ENCODE measurements around the gene SOCS1. TPM values are rescaled to one million over a fixed set of nuclear protein-coding genes. Genes with fewer than 3 reads are reported as not detected.

Gene SOCS1
- total and polyA plus RNA-seq, 2 experiments from 2014 or later, result 1.4 to 2.3 TPM

DNA sequence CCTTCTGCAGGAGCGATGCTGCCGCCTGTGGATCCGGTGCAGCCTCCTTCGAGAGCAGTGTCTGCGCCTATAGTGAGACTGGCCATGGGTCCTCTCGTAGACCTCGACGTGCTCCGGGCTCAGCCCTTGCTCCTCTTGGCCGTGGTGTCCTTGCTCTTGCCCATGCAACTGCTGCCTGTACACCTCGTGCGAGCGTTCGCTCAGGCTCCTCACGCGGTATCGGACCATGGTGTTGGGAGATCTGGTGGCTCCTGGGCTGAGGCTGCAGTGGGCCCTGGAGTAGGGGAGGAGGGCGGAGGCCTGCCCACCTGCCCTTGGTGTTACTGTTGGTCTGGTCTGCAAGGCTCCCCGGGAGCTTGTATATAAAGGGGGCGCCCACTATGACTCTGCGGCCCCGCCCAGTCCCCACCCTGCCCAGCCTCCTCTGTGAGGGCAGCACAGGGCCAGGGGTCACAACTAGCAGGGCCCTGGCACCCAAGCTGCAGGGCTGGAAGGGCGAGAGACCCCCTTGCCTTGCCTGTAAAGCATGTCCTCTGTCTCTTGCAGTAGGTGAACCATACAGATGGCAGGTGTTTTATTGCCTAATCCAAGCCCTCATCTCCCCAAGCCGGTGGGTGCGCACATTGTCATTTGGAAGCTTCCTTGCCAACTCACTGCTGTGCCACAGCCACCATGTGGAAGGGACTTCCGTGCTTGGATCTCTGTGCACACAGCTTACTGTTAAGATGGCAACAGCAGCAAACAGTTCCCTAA, 20.3 kb upstream of the SOCS1 start, which contains the start of gene PRM2:
Gene PRM2 (minus strand): TSS at position 338 of the 753 bp plus-strand sequence. CDS start 110 bp downstream, at position 228.
- Histone ChIP-seq H3K4me3 (no peak within 1 kb of the TSS), H3K79me2 (ENCODE audit: insufficient read depth) (no peaks in the 10 kb centered on the region), H3K27me3 (replicated peaks; ENCODE audit: insufficient read depth) (no peaks in the 10 kb centered on the region), H3K27ac (no peak within 1 kb of the TSS), H3K9me2 (ENCODE audit: insufficient read depth) (no peaks in the 10 kb centered on the region), H3K9me3 (ENCODE audit: low read depth) (no peaks in the 10 kb centered on the region), H3F3A (ENCODE audit: insufficient read depth) (no peaks in the 10 kb centered on the region), H3K36me3 (ENCODE audit: low read depth) (no peaks in the 10 kb centered on the region), H2AFZ (no peak within 1 kb of the TSS), H3K4me1 (ENCODE audit: insufficient read depth) (no peaks in the 10 kb centered on the region), H4K20me1 (ENCODE audit: insufficient read depth) (no peaks in the 10 kb centered on the region), H3K4me2 (ENCODE audit: unreplicated experiment) (no peak within 1 kb of the TSS), H3K9ac (no peak within 1 kb of the TSS)
- DNase-seq, result no peak
- in situ Hi-C loops (cut with MboI), result no loop called here
- 83 to 87% methylated on average over 23 to 26 of the region's 26 CpGs for WGBS, 2 experiments (ENCODE audit: low coverage in 1 of 2, low lambda C conversion rate in 2 of 2, missing lambda C conversion rate in 2 of 2)
- TF ChIP-seq EZH2phosphoT487 (IDR thresholded peaks at IDR 0.05; ENCODE audit: insufficient read depth, low read depth) (no peak), EZH2 (IDR thresholded peaks at IDR 0.05; ENCODE audit: insufficient read depth, poor library complexity, severe bottlenecking) (no peak)

DNA sequence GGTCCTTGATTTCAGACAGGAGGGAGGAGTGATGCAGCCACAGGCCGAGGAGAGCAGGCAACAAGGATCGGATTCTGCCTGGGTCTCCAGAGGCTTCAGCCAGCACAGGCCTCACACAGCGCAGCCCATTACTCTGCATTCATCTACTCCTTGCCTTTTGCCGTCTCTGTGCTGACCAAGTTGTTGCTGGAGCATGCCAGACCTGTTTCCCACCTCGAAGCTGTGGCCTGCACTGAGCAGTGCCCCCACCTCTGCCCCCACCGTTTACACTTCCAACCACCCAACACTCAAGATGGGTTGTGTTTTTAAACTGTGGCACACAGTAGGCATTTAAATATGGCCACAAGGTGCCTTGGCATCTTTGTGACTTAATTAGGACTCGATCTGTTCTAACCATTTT, 19.0 kb upstream of the SOCS1 start:
- in situ Hi-C loops (cut with MboI), result no loop called here
- H2AFZ ChIP-seq, result no peak overlapping the region
- TF ChIP-seq EZH2phosphoT487 (IDR thresholded peaks at IDR 0.05; ENCODE audit: insufficient read depth, low read depth), result no peak
- no peak for DNase-seq
- H3K9me3 ChIP-seq (ENCODE audit: low read depth), result no peaks in the 10 kb centered on the region
- no peak overlapping the region for H3K27ac ChIP-seq
- no peaks in the 10 kb centered on the region for H3K4me1 ChIP-seq (ENCODE audit: insufficient read depth)
- 73 to 80% methylated on average over 7 of the region's 7 CpGs for WGBS, 2 experiments (ENCODE audit: low coverage in 1 of 2, low lambda C conversion rate in 2 of 2, missing lambda C conversion rate in 2 of 2)
- no peak overlapping the region for H3K4me3 ChIP-seq
- no peaks in the 10 kb centered on the region for H3K9me2 ChIP-seq (ENCODE audit: insufficient read depth)
- no peak overlapping the region for H3K4me2 ChIP-seq (ENCODE audit: unreplicated experiment)
- no peaks in the 10 kb centered on the region for H4K20me1 ChIP-seq (ENCODE audit: insufficient read depth)
- H3K36me3 ChIP-seq (ENCODE audit: low read depth), result no peaks in the 10 kb centered on the region
- H3K9ac ChIP-seq, result no peak overlapping the region
- no peaks in the 10 kb centered on the region for H3K79me2 ChIP-seq (ENCODE audit: insufficient read depth)
- H3F3A ChIP-seq (ENCODE audit: insufficient read depth), result no peaks in the 10 kb centered on the region
- no peaks in the 10 kb centered on the region for H3K27me3 ChIP-seq (replicated peaks; ENCODE audit: insufficient read depth)

DNA sequence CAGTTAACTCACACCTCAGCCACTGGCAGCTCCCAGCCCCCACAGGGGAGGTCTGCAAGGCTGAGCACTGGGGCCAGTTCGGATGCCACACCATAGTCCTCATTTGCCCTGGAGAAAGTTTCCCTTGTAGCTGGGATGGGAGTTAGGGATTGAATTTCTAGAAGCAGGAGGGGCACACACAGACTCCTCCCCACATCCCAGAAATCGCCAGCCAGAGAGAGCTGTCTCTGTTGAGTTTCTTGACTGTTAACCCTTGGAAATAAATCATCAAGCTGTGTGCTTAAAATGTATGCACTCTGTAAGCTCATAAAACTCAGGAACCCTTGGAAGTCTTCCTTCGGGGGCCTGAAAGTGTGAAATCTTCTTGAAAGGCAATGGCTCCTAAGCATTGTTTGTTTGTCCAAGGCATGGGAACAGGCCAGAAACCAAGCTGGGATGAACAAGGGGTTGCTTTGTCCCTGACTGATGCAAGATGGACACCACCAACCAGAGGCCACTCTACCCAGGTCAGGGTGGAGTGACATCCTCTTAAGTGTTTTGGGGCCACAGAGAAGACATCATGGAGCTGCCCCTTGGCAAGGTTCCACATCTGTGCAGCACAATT, 17.8 kb upstream of the SOCS1 start:
- in situ Hi-C loops (cut with MboI), result no loop called here
- Histone ChIP-seq H3K4me3 (no peak overlapping the region), H3K27me3 (replicated peaks; ENCODE audit: insufficient read depth) (no peaks in the 10 kb centered on the region), H3F3A (ENCODE audit: insufficient read depth) (no peaks in the 10 kb centered on the region), H2AFZ (no peak overlapping the region), H3K27ac (no peak overlapping the region), H3K9me3 (ENCODE audit: low read depth) (no peaks in the 10 kb centered on the region), H3K9me2 (ENCODE audit: insufficient read depth) (no peaks in the 10 kb centered on the region), H3K79me2 (ENCODE audit: insufficient read depth) (no peaks in the 10 kb centered on the region), H3K9ac (no peak overlapping the region), H3K36me3 (ENCODE audit: low read depth) (no peaks in the 10 kb centered on the region), H3K4me2 (ENCODE audit: unreplicated experiment) (no peak overlapping the region), H4K20me1 (ENCODE audit: insufficient read depth) (no peaks in the 10 kb centered on the region), H3K4me1 (ENCODE audit: insufficient read depth) (no peaks in the 10 kb centered on the region)
- TF ChIP-seq EZH2phosphoT487 (IDR thresholded peaks at IDR 0.05; ENCODE audit: insufficient read depth, low read depth), result no peak
- TF ChIP-seq EZH2 (IDR thresholded peaks at IDR 0.05; ENCODE audit: insufficient read depth, poor library complexity, severe bottlenecking), result no peak
- no peak for DNase-seq
- 54 to 61% methylated on average over 3 of the region's 3 CpGs for WGBS, 2 experiments (ENCODE audit: low coverage in 1 of 2, low lambda C conversion rate in 2 of 2, missing lambda C conversion rate in 2 of 2)

DNA sequence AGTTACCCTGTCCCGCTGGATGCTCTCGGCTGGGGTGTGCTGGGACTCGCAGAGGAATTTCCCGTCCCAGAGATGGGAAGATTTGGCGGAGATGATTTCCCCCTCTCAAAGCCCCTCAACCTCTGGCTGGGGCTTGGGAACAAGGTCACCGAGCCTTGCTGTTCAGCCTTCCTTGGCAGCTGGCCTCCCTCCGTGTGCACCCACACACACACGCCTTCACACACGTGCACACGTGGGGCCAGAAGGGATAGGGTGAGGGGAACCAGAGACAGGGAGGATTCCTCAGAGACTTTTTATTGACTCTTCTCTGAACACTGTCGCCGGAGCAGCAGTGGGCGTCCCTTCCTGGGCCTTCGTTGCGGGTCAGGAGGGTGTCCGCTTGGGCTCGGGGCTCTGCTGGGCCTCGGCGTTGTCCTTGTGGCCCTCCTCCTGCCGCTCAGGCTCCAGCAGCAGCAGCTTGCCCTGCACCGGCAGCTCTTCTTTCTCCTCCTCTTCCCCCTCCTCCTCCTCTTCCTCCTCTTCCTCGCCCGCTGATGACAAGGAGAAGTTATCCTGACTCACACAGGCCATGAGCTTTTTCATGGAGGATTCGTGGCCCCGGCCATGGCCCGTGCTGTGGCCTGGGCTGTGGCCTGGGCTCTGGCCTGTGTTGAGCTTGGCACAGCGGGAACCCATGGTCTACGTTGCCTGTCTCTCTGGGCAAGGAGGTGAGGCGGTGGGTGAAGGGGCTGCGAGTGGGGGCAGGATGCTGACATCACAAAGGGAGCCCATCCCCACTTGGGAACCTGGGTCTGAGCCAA, 17.1 kb upstream of the SOCS1 start, which contains the start of gene PRM3:
Gene PRM3 (minus strand): TSS at position 709 of the 800 bp plus-strand sequence. CDS start 34 bp downstream, at position 675.
- in situ Hi-C loops (cut with MboI), result no loop called here
- no peak within 1 kb of the TSS for H2AFZ ChIP-seq

More for the DNA sequence above, 17.1 kb upstream of the SOCS1 start, which contains the start of gene PRM3:
- no peaks in the 10 kb centered on the region for H3K27me3 ChIP-seq (replicated peaks; ENCODE audit: insufficient read depth)
- H3F3A ChIP-seq (ENCODE audit: insufficient read depth), result no peaks in the 10 kb centered on the region
- H3K4me1 ChIP-seq (ENCODE audit: insufficient read depth), result no peaks in the 10 kb centered on the region
- no peaks in the 10 kb centered on the region for H3K36me3 ChIP-seq (ENCODE audit: low read depth)
- TF ChIP-seq EZH2 (IDR thresholded peaks at IDR 0.05; ENCODE audit: insufficient read depth, poor library complexity, severe bottlenecking), result no peak
- no peak for TF ChIP-seq EZH2phosphoT487 (IDR thresholded peaks at IDR 0.05; ENCODE audit: insufficient read depth, low read depth)
- H3K4me3 ChIP-seq, result no peak within 1 kb of the TSS
- no peaks in the 10 kb centered on the region for H3K79me2 ChIP-seq (ENCODE audit: insufficient read depth)
- H3K4me2 ChIP-seq (ENCODE audit: unreplicated experiment), result no peak within 1 kb of the TSS
- 80 to 85% methylated on average over 29 of the region's 30 CpGs for WGBS, 2 experiments (ENCODE audit: low coverage in 1 of 2, low lambda C conversion rate in 2 of 2, missing lambda C conversion rate in 2 of 2)
- no peaks in the 10 kb centered on the region for H3K9me2 ChIP-seq (ENCODE audit: insufficient read depth)
- DNase-seq, result no peak
- H4K20me1 ChIP-seq (ENCODE audit: insufficient read depth), result no peaks in the 10 kb centered on the region
- H3K9me3 ChIP-seq (ENCODE audit: low read depth), result no peaks in the 10 kb centered on the region
- H3K27ac ChIP-seq, result no peak within 1 kb of the TSS
- no peak within 1 kb of the TSS for H3K9ac ChIP-seq
